Cardiac muscle cell (in vitro differentiated cells and primary cell): ENCODE data around the gene PEX16. TPM values are rescaled to one million over a fixed set of nuclear protein-coding genes. Genes with fewer than 3 reads are reported as not detected.

ENCODE experiments used
- DNase-seq, 2 donors: peaks; one replicate each; pipeline versions ENCODE4 v3.0.0 to v3.0.0-alpha.2; 2010 to 2017; ENCODE audit warnings: low read depth in 1 of 2, low spot score in 1 of 2
- H3K27ac ChIP-seq: fragments of 200-600 bp; sonication (generic); 2 replicates; pipeline ENCODE4 v1.5.1; 2016
- H3K27me3 ChIP-seq: fragments of 200-600 bp; sonication (generic); 2 replicates; pipeline ENCODE4 v1.6.0; 2016; ENCODE audit warnings: control low read depth
- H3K36me3 ChIP-seq: fragments of 200-600 bp; sonication (generic); 2 replicates; pipeline ENCODE4 v1.5.1; 2016; ENCODE audit warnings: control low read depth
- H3K4me1 ChIP-seq: fragments of 200-600 bp; sonication (generic); 2 replicates; pipeline ENCODE4 v1.8.1; 2017; ENCODE audit warnings: low read depth, mild to moderate bottlenecking, mixed run types
- H3K4me3 ChIP-seq: fragments of 200-600 bp; sonication (generic); 2 replicates; pipeline ENCODE4 v1.5.1; 2016; ENCODE audit warnings: mild to moderate bottlenecking
- H3K9me3 ChIP-seq: fragments of 200-600 bp; sonication (generic); 2 replicates; pipeline ENCODE4 v1.5.1; 2017; ENCODE audit warnings: low read depth, mild to moderate bottlenecking, control low read depth
- CTCF ChIP-seq: IDR thresholded peaks from 2 replicates; pipeline ENCODE4 v1.5.1; 2012; ENCODE audit warnings: low read depth, mild to moderate bottlenecking, low read length
- polyA plus RNA-seq: library from polyadenylated mRNA; unstranded; fragments of >200 nt; fragmentation: Nextera tagmentation; extraction: Ambion mirVana; gene quantifications from 2 replicates; pipeline ENCODE4 v1.2.1, GENCODE V29; 2016
- total RNA-seq: library from RNA; depleted of rRNA; stranded (reverse); fragments of >200 nt; gene quantifications from 2 replicates; pipeline ENCODE4 v1.2.3, GENCODE V29; 2016

Gene PEX16
- total and polyA plus RNA-seq, 2 experiments from 2014 or later: 38.9 to 43.0 TPM

GRCh38 chr11:45899086-45899447 lies 18.6 kb downstream of the PEX16 start:
- H3K36me3 ChIP-seq: no peaks in the 10 kb centered on the region
- no peak for DNase-seq
- H3K4me3 ChIP-seq: no peak overlapping the region
- H3K27me3 ChIP-seq: peaks cover 11% of the 10 kb centered on the region
- no peak overlapping the region for H3K27ac ChIP-seq
- H3K4me1 ChIP-seq: peaks cover 15% of the 10 kb centered on the region
- no peaks in the 10 kb centered on the region for H3K9me3 ChIP-seq
- TF ChIP-seq CTCF: no peak

DNA sequence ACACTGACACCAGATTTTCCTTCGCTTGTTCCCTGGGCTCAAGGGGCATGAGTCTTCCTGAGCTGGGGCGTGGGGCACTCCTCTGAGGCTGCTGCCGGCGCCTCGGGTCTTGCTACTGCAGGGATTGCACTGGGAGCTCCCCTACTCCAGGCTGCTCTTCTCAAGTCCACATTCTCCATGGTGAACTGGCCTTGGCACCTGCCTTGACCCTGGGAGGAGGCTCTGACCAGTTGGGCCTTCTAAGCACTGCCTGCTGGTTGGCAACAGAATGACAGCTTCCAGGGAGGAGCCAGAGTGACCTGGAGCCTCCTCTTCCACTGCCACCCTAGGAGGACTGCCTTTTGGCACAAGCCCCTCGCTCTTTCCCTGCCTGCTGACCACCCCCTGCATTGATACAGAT lies 20.1 kb downstream of the PEX16 start:
- Histone ChIP-seq H3K4me1 (peaks cover 15% of the 10 kb centered on the region), H3K9me3 (no peaks in the 10 kb centered on the region), H3K27me3 (peaks cover 11% of the 10 kb centered on the region), H3K36me3 (no peaks in the 10 kb centered on the region), H3K4me3 (no peak overlapping the region), H3K27ac (no peak overlapping the region)
- no peak for DNase-seq
- TF ChIP-seq CTCF: no peak

- Histone ChIP-seq H3K9me3 (no peaks in the 10 kb centered on the region), H3K27me3 (peaks cover 10% of the 10 kb centered on the region), H3K4me3 (no peak overlapping the region), H3K4me1 (peaks cover 15% of the 10 kb centered on the region), H3K36me3 (no peaks in the 10 kb centered on the region), H3K27ac (no peak overlapping the region)
- peak in 1 of 2 donors; percentile 81 for DNase-seq
- no peak for TF ChIP-seq CTCF
Observed at GRCh38 chr11:45896422-45896984, 21.2 kb downstream of the PEX16 start.

- no peaks in the 10 kb centered on the region for H3K9me3 ChIP-seq
- no peak overlapping the region for H3K4me3 ChIP-seq
- H3K27ac ChIP-seq: no peak overlapping the region
- peak in 1 of 2 donors; percentile 12 for DNase-seq
- peaks cover 2% of the 10 kb centered on the region for H3K27me3 ChIP-seq
- no peaks in the 10 kb centered on the region for H3K36me3 ChIP-seq
- H3K4me1 ChIP-seq: peaks cover 13% of the 10 kb centered on the region
- no peak for TF ChIP-seq CTCF
Observed at GRCh38 chr11:45895553-45896259, 22.0 kb downstream of the PEX16 start.

DNA sequence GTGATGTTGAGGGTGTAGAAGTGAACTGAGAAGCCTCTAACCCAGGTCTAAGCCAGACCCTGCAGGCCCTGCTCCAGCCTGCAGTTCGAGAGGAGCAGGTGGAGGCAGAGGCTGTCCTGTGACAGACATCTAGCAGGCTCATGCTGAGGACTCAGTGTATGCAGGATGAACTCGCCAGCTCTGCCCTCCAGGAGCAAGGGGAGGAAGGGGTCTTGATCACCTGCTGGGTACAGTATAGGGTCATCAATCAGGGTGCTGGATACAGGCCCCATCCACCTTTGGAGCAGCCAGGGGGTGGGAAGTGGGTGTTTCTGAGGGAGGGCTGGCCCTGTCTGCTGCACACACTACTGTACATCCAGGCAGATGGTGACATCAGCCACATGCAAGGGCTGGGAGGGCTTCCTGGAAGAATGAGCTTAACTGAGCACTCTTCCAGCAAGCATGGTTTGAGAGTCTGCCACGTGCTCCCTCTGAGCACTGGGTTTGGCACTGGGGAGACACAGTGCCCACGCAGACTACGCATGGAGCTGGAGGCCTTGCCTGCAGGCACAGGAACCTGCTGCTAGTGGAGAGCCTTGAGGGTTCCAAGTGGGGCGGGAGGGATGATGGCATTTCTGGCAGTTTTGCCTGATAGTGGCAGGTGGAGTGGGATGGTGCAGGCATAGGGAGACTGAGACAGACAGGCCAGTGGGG lies 23.0 kb downstream of the PEX16 start:
- Histone ChIP-seq H3K27ac (no peak overlapping the region), H3K4me3 (no peak overlapping the region), H3K27me3 (no peaks in the 10 kb centered on the region), H3K36me3 (no peaks in the 10 kb centered on the region), H3K9me3 (no peaks in the 10 kb centered on the region), H3K4me1 (peaks cover 11% of the 10 kb centered on the region)
- no peak for TF ChIP-seq CTCF
- DNase-seq: no peak
